ENCODE results near the gene TTC22.

Gene TTC22

GRCh38 chr1:54819733-54820132, 18.6 kb upstream of the TTC22 start:
- Histone ChIP-seq H3K4me3 (ENCODE audit: low read length) (no peak overlapping the region), H3K27me3 (ENCODE audit: control insufficient read depth, insufficient read depth, low read length) (no peaks in the 10 kb centered on the region), H3K4me1 (ENCODE audit: control insufficient read depth, insufficient read depth, low read length) (no peaks in the 10 kb centered on the region), H3K9ac (ENCODE audit: low read length) (no peak overlapping the region), H3K27ac (ENCODE audit: low read depth, low read length) (no peak overlapping the region), H3K36me3 (ENCODE audit: control insufficient read depth, insufficient read depth, low read length) (no peaks in the 10 kb centered on the region)

- H3K4me3 ChIP-seq (ENCODE audit: low read length): no peak overlapping the region
- no peak overlapping the region for H3K27ac ChIP-seq (ENCODE audit: low read depth, low read length)
- no peaks in the 10 kb centered on the region for H3K27me3 ChIP-seq (ENCODE audit: control insufficient read depth, insufficient read depth, low read length)
- no peaks in the 10 kb centered on the region for H3K4me1 ChIP-seq (ENCODE audit: control insufficient read depth, insufficient read depth, low read length)
- H3K9ac ChIP-seq (ENCODE audit: low read length): no peak overlapping the region
- no peaks in the 10 kb centered on the region for H3K36me3 ChIP-seq (ENCODE audit: control insufficient read depth, insufficient read depth, low read length)
Measured at GRCh38 chr1:54819195-54819536, 18.0 kb upstream of the TTC22 start.

GRCh38 chr1:54818461-54819194, 17.5 kb upstream of the TTC22 start:
- H3K27me3 ChIP-seq (ENCODE audit: control insufficient read depth, insufficient read depth, low read length): no peaks in the 10 kb centered on the region
- H3K9ac ChIP-seq (ENCODE audit: low read length): no peak overlapping the region
- H3K4me1 ChIP-seq (ENCODE audit: control insufficient read depth, insufficient read depth, low read length): no peaks in the 10 kb centered on the region
- no peak overlapping the region for H3K27ac ChIP-seq (ENCODE audit: low read depth, low read length)
- H3K4me3 ChIP-seq (ENCODE audit: low read length): no peak overlapping the region
- H3K36me3 ChIP-seq (ENCODE audit: control insufficient read depth, insufficient read depth, low read length): no peaks in the 10 kb centered on the region

- no peaks in the 10 kb centered on the region for H3K4me1 ChIP-seq (ENCODE audit: control insufficient read depth, insufficient read depth, low read length)
- no peak overlapping the region for H3K27ac ChIP-seq (ENCODE audit: low read depth, low read length)
- no peak overlapping the region for H3K9ac ChIP-seq (ENCODE audit: low read length)
- H3K4me3 ChIP-seq (ENCODE audit: low read length): no peak overlapping the region
- no peaks in the 10 kb centered on the region for H3K27me3 ChIP-seq (ENCODE audit: control insufficient read depth, insufficient read depth, low read length)
- H3K36me3 ChIP-seq (ENCODE audit: control insufficient read depth, insufficient read depth, low read length): no peaks in the 10 kb centered on the region
Measured at GRCh38 chr1:54816951-54817350, 15.8 kb upstream of the TTC22 start.

GRCh38 chr1:54816130-54816529, 15.0 kb upstream of the TTC22 start:
- Histone ChIP-seq H3K4me3 (ENCODE audit: low read length) (no peak overlapping the region), H3K27ac (ENCODE audit: low read depth, low read length) (no peak overlapping the region)

GRCh38 chr1:54815086-54815876, 14.2 kb upstream of the TTC22 start:
- H3K27me3 ChIP-seq (ENCODE audit: control insufficient read depth, insufficient read depth, low read length): no peaks in the 10 kb centered on the region
- H3K4me3 ChIP-seq (ENCODE audit: low read length): no peak overlapping the region
- H3K4me1 ChIP-seq (ENCODE audit: control insufficient read depth, insufficient read depth, low read length): no peaks in the 10 kb centered on the region
- no peak overlapping the region for H3K9ac ChIP-seq (ENCODE audit: low read length)
- no peaks in the 10 kb centered on the region for H3K36me3 ChIP-seq (ENCODE audit: control insufficient read depth, insufficient read depth, low read length)
- no peak overlapping the region for H3K27ac ChIP-seq (ENCODE audit: low read depth, low read length)

More at GRCh38 chr1:54816130-54816529, 15.0 kb upstream of the TTC22 start:
- Histone ChIP-seq H3K27me3 (ENCODE audit: control insufficient read depth, insufficient read depth, low read length) (no peaks in the 10 kb centered on the region), H3K9ac (ENCODE audit: low read length) (no peak overlapping the region), H3K4me1 (ENCODE audit: control insufficient read depth, insufficient read depth, low read length) (no peaks in the 10 kb centered on the region), H3K36me3 (ENCODE audit: control insufficient read depth, insufficient read depth, low read length) (no peaks in the 10 kb centered on the region)

GRCh38 chr1:54814571-54814970, 13.4 kb upstream of the TTC22 start:
- no peak overlapping the region for H3K4me3 ChIP-seq (ENCODE audit: low read length)
- H3K27ac ChIP-seq (ENCODE audit: low read depth, low read length): no peak overlapping the region
- H3K9ac ChIP-seq (ENCODE audit: low read length): no peak overlapping the region
- H3K27me3 ChIP-seq (ENCODE audit: control insufficient read depth, insufficient read depth, low read length): no peaks in the 10 kb centered on the region
- H3K4me1 ChIP-seq (ENCODE audit: control insufficient read depth, insufficient read depth, low read length): no peaks in the 10 kb centered on the region
- H3K36me3 ChIP-seq (ENCODE audit: control insufficient read depth, insufficient read depth, low read length): no peaks in the 10 kb centered on the region

GRCh38 chr1:54814126-54814498, 13.0 kb upstream of the TTC22 start:
- no peaks in the 10 kb centered on the region for H3K27me3 ChIP-seq (ENCODE audit: control insufficient read depth, insufficient read depth, low read length)
- H3K4me3 ChIP-seq (ENCODE audit: low read length): no peak overlapping the region
- no peak overlapping the region for H3K9ac ChIP-seq (ENCODE audit: low read length)
- H3K36me3 ChIP-seq (ENCODE audit: control insufficient read depth, insufficient read depth, low read length): no peaks in the 10 kb centered on the region
- H3K27ac ChIP-seq (ENCODE audit: low read depth, low read length): no peak overlapping the region
- H3K4me1 ChIP-seq (ENCODE audit: control insufficient read depth, insufficient read depth, low read length): no peaks in the 10 kb centered on the region

GRCh38 chr1:54813485-54814125, 12.5 kb upstream of the TTC22 start:
- no peaks in the 10 kb centered on the region for H3K4me1 ChIP-seq (ENCODE audit: control insufficient read depth, insufficient read depth, low read length)
- no peak overlapping the region for H3K4me3 ChIP-seq (ENCODE audit: low read length)
- H3K9ac ChIP-seq (ENCODE audit: low read length): no peak overlapping the region
- no peak overlapping the region for H3K27ac ChIP-seq (ENCODE audit: low read depth, low read length)
- H3K36me3 ChIP-seq (ENCODE audit: control insufficient read depth, insufficient read depth, low read length): no peaks in the 10 kb centered on the region
- H3K27me3 ChIP-seq (ENCODE audit: control insufficient read depth, insufficient read depth, low read length): no peaks in the 10 kb centered on the region

GRCh38 chr1:54812801-54813484, 11.8 kb upstream of the TTC22 start:
- no peaks in the 10 kb centered on the region for H3K27me3 ChIP-seq (ENCODE audit: control insufficient read depth, insufficient read depth, low read length)
- H3K4me1 ChIP-seq (ENCODE audit: control insufficient read depth, insufficient read depth, low read length): no peaks in the 10 kb centered on the region
- no peak overlapping the region for H3K4me3 ChIP-seq (ENCODE audit: low read length)
- no peak overlapping the region for H3K9ac ChIP-seq (ENCODE audit: low read length)
- no peaks in the 10 kb centered on the region for H3K36me3 ChIP-seq (ENCODE audit: control insufficient read depth, insufficient read depth, low read length)
- H3K27ac ChIP-seq (ENCODE audit: low read depth, low read length): no peak overlapping the region

GRCh38 chr1:54811739-54812655, 10.9 kb upstream of the TTC22 start:
- H3K4me1 ChIP-seq (ENCODE audit: control insufficient read depth, insufficient read depth, low read length): no peaks in the 10 kb centered on the region
- no peak overlapping the region for H3K4me3 ChIP-seq (ENCODE audit: low read length)
- H3K27ac ChIP-seq (ENCODE audit: low read depth, low read length): no peak overlapping the region
- H3K9ac ChIP-seq (ENCODE audit: low read length): no peak overlapping the region
- H3K27me3 ChIP-seq (ENCODE audit: control insufficient read depth, insufficient read depth, low read length): no peaks in the 10 kb centered on the region
- H3K36me3 ChIP-seq (ENCODE audit: control insufficient read depth, insufficient read depth, low read length): no peaks in the 10 kb centered on the region

Data from rectal smooth muscle tissue (tissue), 1 donor.